DMS79 treated with DMSO at 0.1 percent for 48 hours (cell line): ENCODE measurements around the gene HOXA10.

Experiments used
- DNase-seq: peaks from one replicate; lab custom pipeline; 2025; lab: John Stamatoyannopoulos, UW

The HOXA10 gene

DNA sequence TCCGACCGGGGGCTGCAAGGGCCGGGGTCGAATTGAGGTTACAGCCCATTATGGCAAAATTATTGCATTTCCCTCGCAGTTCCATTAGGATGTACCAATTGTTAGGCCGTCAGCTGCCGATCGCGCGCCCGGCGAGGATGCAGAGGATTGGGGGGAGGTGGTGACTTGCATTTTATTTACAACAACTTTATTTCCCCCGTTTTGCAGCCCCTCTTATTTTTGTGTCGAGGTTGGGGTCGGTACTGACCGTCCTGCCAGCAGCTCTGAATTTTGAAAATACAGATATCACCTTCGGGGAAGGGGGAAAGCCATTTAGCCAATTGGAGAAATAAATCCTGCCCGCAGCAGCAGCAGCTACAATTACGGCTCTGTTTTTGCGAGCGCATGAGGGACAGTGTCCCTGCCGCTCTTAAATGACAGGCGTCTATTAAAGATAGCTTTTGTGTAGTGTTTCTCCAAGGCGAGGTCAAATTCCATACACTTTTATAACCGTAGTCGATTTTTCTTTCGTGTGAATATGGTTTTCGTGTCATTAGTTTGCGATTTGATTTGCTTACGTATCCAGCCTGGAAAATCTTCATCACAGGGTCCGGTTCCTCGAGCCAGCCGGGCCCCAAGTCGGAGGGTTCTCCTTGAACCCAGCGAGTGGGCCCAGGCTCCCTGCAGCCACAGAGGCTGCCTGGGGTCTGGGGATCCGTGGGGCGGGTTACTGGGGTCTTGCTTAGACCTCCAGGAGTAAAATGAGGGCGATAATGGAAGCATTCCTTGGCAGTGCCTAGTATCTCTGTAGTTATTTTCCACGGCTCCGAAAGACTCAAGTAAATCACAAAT lies 30.0 kb downstream of the HOXA10 start:
- no peak for DNase-seq

DNA sequence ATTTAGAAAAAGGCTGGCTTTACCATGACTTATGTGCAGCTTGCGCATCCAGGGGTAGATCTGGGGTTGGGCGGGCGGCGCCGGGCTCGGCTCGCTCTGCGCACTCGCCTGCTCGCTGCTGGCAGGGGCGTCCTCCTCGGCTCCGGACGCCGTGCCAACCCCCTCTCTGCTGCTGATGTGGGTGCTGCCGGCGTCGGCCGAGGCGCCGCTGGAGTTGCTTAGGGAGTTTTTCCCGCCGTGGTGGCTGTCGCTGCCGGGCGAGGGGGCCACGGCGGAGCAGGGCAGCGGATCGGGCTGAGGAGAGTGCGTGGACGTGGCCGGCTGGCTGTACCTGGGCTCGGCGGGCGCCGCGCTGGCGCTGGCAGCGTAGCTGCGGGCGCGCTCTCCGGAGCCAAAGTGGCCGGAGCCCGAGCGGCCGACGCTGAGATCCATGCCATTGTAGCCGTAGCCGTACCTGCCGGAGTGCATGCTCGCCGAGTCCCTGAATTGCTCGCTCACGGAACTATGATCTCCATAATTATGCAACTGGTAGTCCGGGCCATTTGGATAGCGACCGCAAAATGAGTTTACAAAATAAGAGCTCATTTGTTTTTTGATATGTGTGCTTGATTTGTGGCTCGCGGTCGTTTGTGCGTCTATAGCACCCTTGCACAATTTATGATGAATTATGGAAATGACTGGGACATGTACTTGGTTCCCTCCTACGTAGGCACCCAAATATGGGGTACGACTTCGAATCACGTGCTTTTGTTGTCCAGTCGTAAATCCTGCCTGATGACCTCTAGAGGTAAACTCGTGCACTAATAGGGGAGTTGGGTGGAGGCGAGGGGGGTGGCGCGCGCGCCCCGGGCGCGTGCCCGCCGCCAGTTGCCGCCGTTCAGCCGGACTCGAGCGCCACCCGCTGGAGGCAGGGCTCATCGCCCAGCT lies 30.8 kb downstream of the HOXA10 start, which contains the start of gene HOXA5:
HOXA5 (minus strand) TSS at position 659 of the 927 bp plus-strand sequence; CDS start at position 585, 74 bp downstream.
- DNase-seq: peak; percentile 65

- no peak for DNase-seq
Observed at GRCh38 chr7:27142580-27143022, 31.5 kb downstream of the HOXA10 start.

GRCh38 chr7:27141923-27142579 lies 32.1 kb downstream of the HOXA10 start:
- no peak for DNase-seq

- DNase-seq: no peak
Observed at GRCh38 chr7:27141137-27141922, 32.8 kb downstream of the HOXA10 start.

- DNase-seq: no peak
Observed at GRCh38 chr7:27140126-27140857, 33.8 kb downstream of the HOXA10 start.

DNA sequence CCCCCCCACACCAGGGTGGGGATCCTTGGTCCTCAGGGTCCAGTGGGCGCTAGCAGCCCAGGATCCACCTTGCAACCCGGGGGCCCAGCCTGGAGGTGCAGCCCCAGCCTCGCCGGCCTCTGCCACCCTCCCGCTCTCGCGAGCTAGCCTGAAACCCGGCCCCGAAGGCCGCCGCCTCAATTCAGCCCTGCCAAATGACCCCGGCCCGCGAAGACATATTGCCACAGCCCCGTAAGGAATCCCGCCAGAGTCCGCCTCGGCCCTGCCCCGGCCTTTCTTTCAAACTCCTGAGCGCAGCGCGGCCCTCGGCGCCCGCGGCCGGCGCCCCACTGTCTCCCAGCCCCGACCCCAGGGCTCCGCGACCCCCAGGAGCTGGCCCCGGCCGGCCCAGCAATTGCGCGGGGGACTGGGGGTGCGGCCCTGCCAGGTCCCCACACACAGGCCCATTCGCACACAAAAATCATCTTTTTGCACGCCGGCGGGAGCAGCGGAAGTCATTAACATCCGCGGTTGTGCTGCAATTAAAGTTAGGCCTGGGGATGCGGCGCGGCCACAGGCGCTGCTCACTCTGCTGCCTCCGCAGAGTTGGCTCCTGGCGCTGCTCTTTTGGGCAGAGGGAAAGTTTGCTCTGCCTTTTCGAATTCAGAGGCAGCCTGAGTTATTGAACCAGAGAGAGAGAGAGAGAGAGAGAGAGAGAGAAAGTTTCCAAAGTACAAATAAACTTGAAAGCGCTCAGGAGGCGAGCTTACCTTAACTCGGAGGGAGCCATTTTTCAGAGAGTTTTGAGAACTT lies 34.6 kb downstream of the HOXA10 start:
- DNase-seq: no peak

GRCh38 chr7:27138985-27139333 lies 35.2 kb downstream of the HOXA10 start:
- no peak for DNase-seq

- no peak for DNase-seq
Observed at GRCh38 chr7:27138472-27138871, 35.6 kb downstream of the HOXA10 start.

- DNase-seq: no peak
Observed at GRCh38 chr7:27137640-27138315, 36.3 kb downstream of the HOXA10 start.

DNA sequence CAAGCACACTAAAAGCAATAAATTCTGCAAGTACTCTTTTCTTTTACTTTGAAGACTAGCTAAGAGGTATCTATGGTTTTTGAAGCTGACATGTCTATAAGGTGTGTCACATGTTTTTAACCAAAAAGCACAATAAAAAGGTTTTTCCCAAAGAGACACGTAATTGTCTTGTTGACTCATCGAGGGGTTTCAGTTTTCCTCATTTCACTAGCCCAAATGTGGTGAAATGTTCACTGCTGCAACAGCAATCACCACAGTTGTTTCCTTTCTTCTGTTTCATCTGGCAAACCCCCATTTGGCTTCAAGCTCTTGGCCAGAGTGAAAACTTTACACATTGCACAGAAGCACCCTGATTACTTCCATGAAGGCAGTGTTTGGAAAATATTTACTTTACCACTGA lies 39.7 kb downstream of the HOXA10 start:
- no peak for DNase-seq

- DNase-seq: no peak
Observed at GRCh38 chr7:27133409-27134231, 40.5 kb downstream of the HOXA10 start.

DNA sequence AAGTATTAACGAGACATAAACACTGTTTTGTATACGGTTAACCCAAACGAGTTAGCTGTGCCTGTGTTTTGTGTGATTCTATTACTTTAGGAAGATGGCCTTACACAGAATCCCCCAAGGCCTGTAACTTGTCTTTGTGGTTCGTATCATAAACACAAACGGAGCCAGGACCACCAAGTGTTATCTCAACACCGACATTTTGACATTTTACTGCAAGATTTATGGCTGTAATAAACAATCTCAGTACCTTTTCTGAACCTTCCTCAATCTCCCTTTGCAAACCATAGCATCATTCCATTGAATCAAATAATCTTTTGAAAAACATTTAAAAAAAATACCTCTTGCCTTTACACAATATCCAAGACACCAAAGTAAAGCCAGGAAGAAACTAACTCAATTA lies 41.1 kb downstream of the HOXA10 start:
- DNase-seq: no peak

- DNase-seq: no peak
Observed at GRCh38 chr7:27132214-27132613, 41.9 kb downstream of the HOXA10 start.

GRCh38 chr7:27131390-27131819 lies 42.7 kb downstream of the HOXA10 start:
- DNase-seq: no peak

- DNase-seq: peak; percentile 53
Observed at GRCh38 chr7:27130540-27131389, 43.4 kb downstream of the HOXA10 start, which contains the start of gene HOXA4. TSS of gene HOXA4 (minus strand) at chr7:27130757. CDS start at chr7:27130733, 24 bp downstream.
